A673 (cell line): ENCODE results near the gene ZSCAN20. TPM values are rescaled to one million over a fixed set of nuclear protein-coding genes. Genes with fewer than 3 reads are reported as not detected.

Experiments used
- BruUV-seq: library from RNA; stranded (reverse); fragments of 400-500 nt; replicated peaks from 2 replicates; lab custom pipeline; 2021; lab: Mats Ljungman, UMichigan
- CTCF ChIA-PET: fragments of 300-600 bp; sonication (Branson Sonifier 250); formaldehyde crosslinking; loops from one replicate; lab custom pipeline; 2022; ENCODE audit warnings: antibody characterized with exemption; lab: Charles Lee
- POLR2A ChIA-PET: fragments of 300-600 bp; sonication (Branson Sonifier 250); formaldehyde crosslinking; loops from one replicate; lab custom pipeline; 2022; ENCODE audit warnings: antibody characterized with exemption; ENCODE audit not compliant: low non-redundant PET; lab: Charles Lee
- DNase-seq: peaks from one replicate; pipeline ENCODE4 v3.0.0-alpha.2; 2015; ENCODE audit warnings: low spot score
- H3K27ac ChIP-seq: fragments of 200-600 bp; sonication (generic); 2 replicates; pipeline ENCODE4 v1.5.1; 2016; ENCODE audit warnings: mixed run types, low read depth, mild to moderate bottlenecking, mixed read lengths, antibody characterized with exemption, low read length; ENCODE audit not compliant: poor library complexity, severe bottlenecking
- H3K27me3 ChIP-seq: fragments of 200-600 bp; sonication (generic); replicated peaks from 2 replicates; pipeline ENCODE4 v1.6.1; 2017; ENCODE audit warnings: mixed run types, low read depth, mild to moderate bottlenecking, mixed read lengths, antibody characterized with exemption, low read length; ENCODE audit not compliant: insufficient read depth, poor library complexity
- H3K36me3 ChIP-seq: fragments of 200-600 bp; sonication (generic); 2 replicates; pipeline ENCODE4 v1.6.1; 2016; ENCODE audit warnings: mixed run types, mild to moderate bottlenecking, mixed read lengths, antibody characterized with exemption, low read length; ENCODE audit not compliant: insufficient read depth, poor library complexity, severe bottlenecking
- H3K4me1 ChIP-seq: fragments of 200-600 bp; sonication (generic); 2 replicates; pipeline ENCODE4 v1.6.1; 2017; ENCODE audit warnings: mixed run types, mild to moderate bottlenecking, mixed read lengths, antibody characterized with exemption, low read length; ENCODE audit not compliant: insufficient read depth, poor library complexity, severe bottlenecking
- H3K4me3 ChIP-seq: fragments of 200-600 bp; sonication (generic); 2 replicates; pipeline ENCODE4 v1.5.1; 2016; ENCODE audit warnings: low read depth, mixed run types, mild to moderate bottlenecking, mixed read lengths, low read length; ENCODE audit not compliant: poor library complexity, severe bottlenecking
- H3K9me3 ChIP-seq: fragments of 200-600 bp; sonication (generic); 2 replicates; pipeline ENCODE4 v1.6.1; 2016; ENCODE audit warnings: mixed run types, low read depth, mild to moderate bottlenecking, mixed read lengths, antibody characterized with exemption, low read length; ENCODE audit not compliant: poor library complexity, severe bottlenecking
- CTCF ChIP-seq: fragments of 300-800, 200-600 bp; sonication (generic); conservative IDR thresholded peaks from 2 replicates; pipeline ENCODE4 v1.5.1; 2017; ENCODE audit warnings: low read depth, mild to moderate bottlenecking, antibody characterized with exemption, low read length, moderate library complexity, mixed read lengths
- EZH2 ChIP-seq: fragments of 200-600 bp; sonication (generic); IDR thresholded peaks from 2 replicates; pipeline ENCODE4 v1.6.1; 2017; ENCODE audit warnings: borderline replicate concordance, low read depth, mild to moderate bottlenecking, mixed read lengths, antibody characterized with exemption, low read length; ENCODE audit not compliant: poor library complexity, severe bottlenecking
- intact Hi-C: fragments of 100-400 bp; cut with micrococcal nuclease; formaldehyde crosslinking; loops from one replicate; pipeline ENCODE4 v1.10.0; 2022; ENCODE audit not compliant: unreplicated experiment
- total RNA-seq: library from RNA; stranded (reverse); gene quantifications from 2 replicates; pipeline ENCODE4 v1.2.3, GENCODE V29; 2021

The ZSCAN20 gene
- total RNA-seq, 1 experiment from 2014 or later, result 4.5 TPM

GRCh38 chr1:33429332-33429731, 43.1 kb upstream of the ZSCAN20 start:
- peaks cover 64% of the 10 kb centered on the region for H3K4me1 ChIP-seq
- ChIA-PET POLR2A (interaction anchor here (1.0 kb wide), 1 partner anchor 8 kb away, joined by 4 read pairs; no protein-coding TSS in a partner anchor), CTCF (interaction anchor here (1.6 kb wide), 1 partner anchor 27 kb away, joined by 3 read pairs; no protein-coding TSS in a partner anchor)
- H3K27me3 ChIP-seq, result no peaks in the 10 kb centered on the region
- BruUV-seq, result TSS peak; percentile 36
- peak overlapping the region; percentile 63 for H3K4me3 ChIP-seq
- H3K27ac ChIP-seq, result no peak overlapping the region
- no peak for DNase-seq
- H3K36me3 ChIP-seq, result no peaks in the 10 kb centered on the region
- no peaks in the 10 kb centered on the region for H3K9me3 ChIP-seq
- TF ChIP-seq CTCF (no peak), EZH2 (no peak)
- intact Hi-C loops, result no loop called here

- H3K27ac ChIP-seq, result peak overlapping the region; percentile 40
- no peak for DNase-seq
- peaks cover 71% of the 10 kb centered on the region for H3K4me1 ChIP-seq
- H3K36me3 ChIP-seq, result no peaks in the 10 kb centered on the region
- POLR2A ChIA-PET, result interaction anchor here (1.0 kb wide), 1 partner anchor 9 kb away, joined by 4 read pairs; no protein-coding TSS in a partner anchor
- TF ChIP-seq EZH2, result no peak
- TF ChIP-seq CTCF, result no peak
- CTCF ChIA-PET, result interaction anchor here (1.6 kb wide), 1 partner anchor 26 kb away, joined by 3 read pairs; no protein-coding TSS in a partner anchor
- intact Hi-C loops, result no loop called here
- H3K27me3 ChIP-seq, result no peaks in the 10 kb centered on the region
- no TSS peak for BruUV-seq
- H3K9me3 ChIP-seq, result no peaks in the 10 kb centered on the region
- H3K4me3 ChIP-seq, result peak overlapping the region; percentile 63
Observed at GRCh38 chr1:33429856-33430691, 42.4 kb upstream of the ZSCAN20 start.

- Histone ChIP-seq H3K27me3 (no peaks in the 10 kb centered on the region), H3K27ac (peak within 1 kb of the TSS; percentile 40), H3K36me3 (no peaks in the 10 kb centered on the region), H3K4me3 (peak within 1 kb of the TSS; percentile 63), H3K9me3 (no peaks in the 10 kb centered on the region), H3K4me1 (peaks cover 80% of the 10 kb centered on the region)
- ChIA-PET CTCF (interaction anchor here (1.6 kb wide), 1 partner anchor 25 kb away, joined by 3 read pairs; no protein-coding TSS in a partner anchor), POLR2A (no interaction called here)
- intact Hi-C loops, result no loop called here
- BruUV-seq, result no TSS peak
- TF ChIP-seq CTCF (peak; percentile 41; the same call in 1 of the 2 replicates), EZH2 (no peak)
- peak; percentile 98 for DNase-seq
Observed at GRCh38 chr1:33430692-33431593, 41.5 kb upstream of the ZSCAN20 start, which contains the start of gene PHC2. Gene PHC2, minus strand, starts transcription at chr1:33431095. Its CDS starts 55,556 bp downstream, at chr1:33375539.
